K562 (cell line): ENCODE data around the gene STON2. TPM values are rescaled to one million over a fixed set of nuclear protein-coding genes. Genes with fewer than 3 reads are reported as not detected.

Experiments
- ARNT ChIP-seq, 2 experiments: fragments of 450-650 bp; IDR thresholded peaks; 2 replicates each; pipeline ENCODE4 v1.6.1; 2016; ENCODE audit warnings: mild to moderate bottlenecking in 1 of 2
- CAMTA2 ChIP-seq: fragments of 250-450 bp; sonication (Bioruptor Pico); conservative IDR thresholded peaks from 2 replicates; pipeline ENCODE4 v1.5.1; 2022
- CHD7 ChIP-seq: fragments of 200-600 bp; sonication (generic); IDR thresholded peaks from one replicate; pipeline ENCODE4 v1.6.1; 2012; ENCODE audit warnings: mild to moderate bottlenecking, low read depth, low read length, inconsistent platforms
- E2F6 ChIP-seq, 2 experiments: IDR thresholded peaks; 2 replicates each; pipeline ENCODE4 v1.6.1; 2011; ENCODE audit warnings: borderline replicate concordance in 1 of 2, control low read depth in 1 of 2, low read depth in 1 of 2, low read length in 1 of 2, mild to moderate bottlenecking in 1 of 2, mixed read lengths in 1 of 2, moderate library complexity in 1 of 2; ENCODE audit not compliant: insufficient read depth in 1 of 2, insufficient read length in 1 of 2, poor library complexity in 1 of 2, severe bottlenecking in 1 of 2; ENCODE audit errors: extremely low read depth in 1 of 2
- HLTF ChIP-seq: fragments of 450-650 bp; IDR thresholded peaks from 2 replicates; pipeline ENCODE4 v1.6.1; 2016
- KAT7 ChIP-seq: sonication (generic); formaldehyde crosslinking; IDR thresholded peaks from 2 replicates; pipeline ENCODE4 v1.8.0; 2022; ENCODE audit warnings: missing genetic modification reagents, mild to moderate bottlenecking, borderline replicate concordance
- PHF21A ChIP-seq: fragments of 450-650 bp; IDR thresholded peaks from 2 replicates; pipeline ENCODE4 v1.6.1; 2017; ENCODE audit warnings: low read depth, borderline replicate concordance
- PRPF4 ChIP-seq: fragments of 200-400 bp; formaldehyde crosslinking; IDR thresholded peaks from one replicate; pipeline ENCODE4 v1.6.1; 2017; ENCODE audit warnings: low read length, low read depth, mild to moderate bottlenecking; ENCODE audit not compliant: insufficient read depth, poor library complexity, severe bottlenecking
- SIRT6 ChIP-seq: IDR thresholded peaks from one replicate; pipeline ENCODE4 v1.6.1; 2012; ENCODE audit warnings: low read depth, mild to moderate bottlenecking, control low read depth, inconsistent platforms, low read length, moderate library complexity
- SOX6 ChIP-seq: fragments of 450-650 bp; IDR thresholded peaks from 2 replicates; pipeline ENCODE4 v1.6.1; 2014; ENCODE audit warnings: mild to moderate bottlenecking
- ZKSCAN1 ChIP-seq: fragments of 150-350 bp; IDR thresholded peaks from 2 replicates; pipeline ENCODE4 v1.6.1; 2016; ENCODE audit warnings: low read depth, low read length
- ZNF57 ChIP-seq: fragments of 450-650 bp; formaldehyde crosslinking; IDR thresholded peaks from 2 replicates; pipeline ENCODE4 v1.4.0; 2020; ENCODE audit warnings: mild to moderate bottlenecking, moderate library complexity
- polyA plus RNA-seq, 8 experiments: library from polyadenylated mRNA; depleted of rRNA in 4 of 8; stranded (reverse) in 5 of 8; unstranded in 3 of 8; fragments of >200 nt; fragmentation: Nextera tagmentation in 2 of 8; fragmentation: Illumina TruSeq in 1 of 8; extraction: Ambion mirVana in 2 of 8; extraction: Trizol in 1 of 8; gene quantifications; 2 replicates each; pipeline versions ENCODE4 v1.2.1 to v1.2.3, GENCODE V29; 2011 to 2014; ENCODE audit warnings: inconsistent platforms in 1 of 8, missing spikeins in 1 of 8
- total RNA-seq, 7 experiments: library from RNA; depleted of rRNA in 6 of 7; stranded (reverse); fragments of >200 nt in 6 of 7; fragmentation: Illumina TruSeq in 2 of 7; extraction: Trizol in 2 of 7; gene quantifications; 2 replicates each; pipeline versions ENCODE4 v1.2.1 to v1.2.3, GENCODE V29; 2011 to 2021; ENCODE audit warnings: low replicate concordance in 1 of 7
- TF ChIP-seq, protein P1 (sequence below): sonication (generic); formaldehyde crosslinking; IDR thresholded peaks from 2 replicates; pipeline ENCODE4 v1.8.1; 2023; ENCODE audit warnings: mild to moderate bottlenecking, missing genetic modification reagents

Gene STON2
- total and polyA plus RNA-seq, 9 of the 15 experiments (the other 6 are each of a cell fraction or from before 2014, with no cell fraction given), result 7.8 to 99.3 (median 53.5) TPM

GRCh38 chr14:81219210-81219758 is 180.8 kb downstream of the STON2 start (continued):
- TF ChIP-seq CHD7, result no peak
- TF ChIP-seq ZKSCAN1, result no peak
- no peak for TF ChIP-seq KAT7 (CRISPR knock-in tag)
- TF ChIP-seq, protein P1, sequence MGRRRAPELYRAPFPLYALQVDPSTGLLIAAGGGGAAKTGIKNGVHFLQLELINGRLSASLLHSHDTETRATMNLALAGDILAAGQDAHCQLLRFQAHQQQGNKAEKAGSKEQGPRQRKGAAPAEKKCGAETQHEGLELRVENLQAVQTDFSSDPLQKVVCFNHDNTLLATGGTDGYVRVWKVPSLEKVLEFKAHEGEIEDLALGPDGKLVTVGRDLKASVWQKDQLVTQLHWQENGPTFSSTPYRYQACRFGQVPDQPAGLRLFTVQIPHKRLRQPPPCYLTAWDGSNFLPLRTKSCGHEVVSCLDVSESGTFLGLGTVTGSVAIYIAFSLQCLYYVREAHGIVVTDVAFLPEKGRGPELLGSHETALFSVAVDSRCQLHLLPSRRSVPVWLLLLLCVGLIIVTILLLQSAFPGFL, result no peak
- TF ChIP-seq ZNF57 (CRISPR knock-in tag), result no peak
- no peak for TF ChIP-seq CAMTA2
- no peak for TF ChIP-seq PRPF4
- no peak for TF ChIP-seq SOX6
- TF ChIP-seq E2F6 (IDR thresholded peaks at IDR 0.05; ENCODE audit: borderline replicate concordance in 1 of 2, extremely low read depth in 1 of 2, insufficient read depth in 1 of 2, insufficient read length in 1 of 2, low read depth in 1 of 2, low read length in 1 of 2, poor library complexity in 1 of 2, severe bottlenecking in 1 of 2), result peak in 1 of 2 experiments; percentile 69
- TF ChIP-seq HLTF, result no peak
- TF ChIP-seq SIRT6, result no peak
- no peak for TF ChIP-seq PHF21A
- TF ChIP-seq ARNT (IDR thresholded peaks at IDR 0.05), result no peak
